Heart left ventricle (tissue), 13 donors: Measurements from ENCODE around the gene SMIM45.
A peak's percentile ranks its signal among the peaks of the same experiment; 100 is the strongest.

Experiments used
- CTCF ChIP-seq, 12 donors: fragments of 200-600 bp; sonication (generic) in 4 of 12; IDR thresholded peaks; one replicate each; pipeline versions ENCODE4 v1.5.0 to v1.8.0; 2018 to 2022; ENCODE audit warnings: antibody characterized with exemption in 12 of 12, mild to moderate bottlenecking in 5 of 12
- POLR2A ChIP-seq, 2 donors: fragments of 450-650 bp; IDR thresholded peaks; one replicate each; pipeline ENCODE4 v1.6.1; 2017; ENCODE audit warnings: antibody characterized with exemption in 2 of 2, mild to moderate bottlenecking in 2 of 2, moderate library complexity in 2 of 2
- donor health status: ischemic (EF 13 %, LVEDD 7.1; RV severe dilation, severe dysfunction).
- donor health status: DM: no; HTN: yes; CAD: no.
- donor health status: DM: no; HTN: no; CAD: no.
- donor health status: ischemic (EF 25% LVEDD 6.9; RV normal size, moderate dysfunction).
- donor health status: ischemic (EF 25% LVEDD 5.7; RV mildly dilated, moderate dysfunction).
- donor health status: ischemic (EF 35%, LVEDD 5.7; RV mildly dilated, moderate dysfunction).
- donor health status: nonischemic (EF 11% LVEDD 7.7; RV severe dilation, severe dysfunction).
- donor health status: DM: yes; HTN: yes; CAD: no.
- donor health status: PGD.
- donor health status: ischemic (EF 29% LVEDD 5.4; RV normal size, mild dysfunction).
- donor health status: nonischemic (EF 23%, LVEDD 6.1; RV moderate dilation, normal function).

- TF ChIP-seq CTCF (IDR thresholded peaks at IDR 0.05) (no peak), POLR2A (IDR thresholded peaks at IDR 0.05) (peak in 1 of 2 donors; percentile 17)
Observed at GRCh38 chr22:41998361-41999261, 46.7 kb downstream of the SMIM45 start, which contains the start of gene WBP2NL.
